Measurements from ENCODE around the gene MEIKIN.

GRCh38 chr5:131863700-131864099 lies 81.8 kb downstream of the MEIKIN start:
- TF ChIP-seq CTCF (conservative IDR thresholded peaks at IDR 0.05; ENCODE audit: low read depth, low read length) (no peak), EZH2phosphoT487 (IDR thresholded peaks at IDR 0.05; ENCODE audit: borderline replicate concordance, low read length) (no peak), EZH2 (IDR thresholded peaks at IDR 0.05; ENCODE audit: low read length, unreplicated experiment) (no peak)
